Body of pancreas (tissue), 4 donors: ENCODE results near the gene GFRA4.

Source experiments
- CTCF ChIP-seq, 7 experiments: fragments of 450-650 bp in 4 of 7; fragments of 200-600 bp in 3 of 7; sonication (generic) in 3 of 7; IDR thresholded peaks; one replicate each; pipeline ENCODE4 v1.5.1; 2016 to 2019; ENCODE audit warnings: antibody characterized with exemption in 7 of 7
- POLR2A ChIP-seq, 3 donors: fragments of 450-650 bp; IDR thresholded peaks; one replicate each; pipeline ENCODE4 v1.6.1; 2016; ENCODE audit warnings: antibody characterized with exemption in 3 of 3, mild to moderate bottlenecking in 2 of 3

- no peak for TF ChIP-seq CTCF (IDR thresholded peaks at IDR 0.05)
- TF ChIP-seq POLR2A (IDR thresholded peaks at IDR 0.05), result no peak
These were observed 48.3 kb upstream of the GFRA4 start for GRCh38 chr20:3711484-3711941.
